Keratinocyte (primary cell): ENCODE data around the gene GNAS-AS1.

ENCODE experiments used
- EZH2 ChIP-seq: IDR thresholded peaks from one replicate; pipeline ENCODE4 v1.6.1; 2012; ENCODE audit warnings: inconsistent platforms, mild to moderate bottlenecking, low read length, moderate library complexity
- TF ChIP-seq, protein P1 (sequence below), 3 experiments: IDR thresholded peaks in 1 of 3; conservative IDR thresholded peaks in 1 of 3; optimal IDR thresholded peaks in 1 of 3; 2 replicates in 2 of 3; 3 replicates in 1 of 3; pipeline versions ENCODE3 to v1.5.1; 2011; ENCODE audit warnings: low read length in 3 of 3, mild to moderate bottlenecking in 3 of 3, moderate library complexity in 2 of 3, control low read depth in 1 of 3, inconsistent platforms in 1 of 3; ENCODE audit not compliant: insufficient read depth in 2 of 3; ENCODE audit errors: extremely low read depth in 1 of 3

DNA sequence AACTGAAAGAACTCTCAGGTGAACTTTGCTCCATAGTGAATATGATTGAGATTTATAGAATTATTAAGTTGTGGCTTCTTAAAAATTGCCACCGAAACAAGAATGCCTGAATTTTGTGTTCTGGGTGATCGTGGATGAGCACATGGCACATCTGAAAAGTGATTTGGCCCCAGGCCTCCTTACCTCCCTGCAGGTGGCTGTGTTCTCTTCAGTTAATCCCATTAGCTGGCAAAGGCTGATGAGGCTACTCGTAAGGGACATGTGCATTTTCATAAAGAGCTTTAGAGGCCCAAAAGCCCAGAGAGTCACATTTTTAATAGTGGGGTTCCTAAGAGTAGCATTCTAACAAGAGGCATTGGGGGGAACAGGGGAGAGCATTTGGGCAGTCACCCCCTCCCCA lies 24.4 kb upstream of the GNAS-AS1 start:
- TF ChIP-seq, protein P1, sequence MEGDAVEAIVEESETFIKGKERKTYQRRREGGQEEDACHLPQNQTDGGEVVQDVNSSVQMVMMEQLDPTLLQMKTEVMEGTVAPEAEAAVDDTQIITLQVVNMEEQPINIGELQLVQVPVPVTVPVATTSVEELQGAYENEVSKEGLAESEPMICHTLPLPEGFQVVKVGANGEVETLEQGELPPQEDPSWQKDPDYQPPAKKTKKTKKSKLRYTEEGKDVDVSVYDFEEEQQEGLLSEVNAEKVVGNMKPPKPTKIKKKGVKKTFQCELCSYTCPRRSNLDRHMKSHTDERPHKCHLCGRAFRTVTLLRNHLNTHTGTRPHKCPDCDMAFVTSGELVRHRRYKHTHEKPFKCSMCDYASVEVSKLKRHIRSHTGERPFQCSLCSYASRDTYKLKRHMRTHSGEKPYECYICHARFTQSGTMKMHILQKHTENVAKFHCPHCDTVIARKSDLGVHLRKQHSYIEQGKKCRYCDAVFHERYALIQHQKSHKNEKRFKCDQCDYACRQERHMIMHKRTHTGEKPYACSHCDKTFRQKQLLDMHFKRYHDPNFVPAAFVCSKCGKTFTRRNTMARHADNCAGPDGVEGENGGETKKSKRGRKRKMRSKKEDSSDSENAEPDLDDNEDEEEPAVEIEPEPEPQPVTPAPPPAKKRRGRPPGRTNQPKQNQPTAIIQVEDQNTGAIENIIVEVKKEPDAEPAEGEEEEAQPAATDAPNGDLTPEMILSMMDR (optimal IDR thresholded peaks at IDR 0.05 in 1 of 3, IDR thresholded peaks at IDR 0.05 in 1 of 3, conservative IDR thresholded peaks at IDR 0.05 in 1 of 3; ENCODE audit: extremely low read depth in 1 of 3, insufficient read depth in 2 of 3, low read length in 3 of 3), result no peak
- no peak for TF ChIP-seq EZH2
